Ureter (tissue), 1 donor: ENCODE results near the gene AMBRA1. TPM values are rescaled to one million over a fixed set of nuclear protein-coding genes. Genes with fewer than 3 reads are reported as not detected.
A peak's percentile ranks its signal among the peaks of the same experiment; 100 is the strongest.

Experiments used
- DNase-seq: peaks from one replicate; pipeline ENCODE4 v3.0.0-alpha.2; 2020; ENCODE audit warnings: low spot score
- total RNA-seq: library from RNA; stranded (reverse); gene quantifications from one replicate; pipeline ENCODE4 v1.2.4, GENCODE V29; 2023
- donor health status: DM: yes; HTN: yes; CAD: no.

Gene AMBRA1
- total RNA-seq, 1 donor from 2014 or later = 56.0 TPM

DNA sequence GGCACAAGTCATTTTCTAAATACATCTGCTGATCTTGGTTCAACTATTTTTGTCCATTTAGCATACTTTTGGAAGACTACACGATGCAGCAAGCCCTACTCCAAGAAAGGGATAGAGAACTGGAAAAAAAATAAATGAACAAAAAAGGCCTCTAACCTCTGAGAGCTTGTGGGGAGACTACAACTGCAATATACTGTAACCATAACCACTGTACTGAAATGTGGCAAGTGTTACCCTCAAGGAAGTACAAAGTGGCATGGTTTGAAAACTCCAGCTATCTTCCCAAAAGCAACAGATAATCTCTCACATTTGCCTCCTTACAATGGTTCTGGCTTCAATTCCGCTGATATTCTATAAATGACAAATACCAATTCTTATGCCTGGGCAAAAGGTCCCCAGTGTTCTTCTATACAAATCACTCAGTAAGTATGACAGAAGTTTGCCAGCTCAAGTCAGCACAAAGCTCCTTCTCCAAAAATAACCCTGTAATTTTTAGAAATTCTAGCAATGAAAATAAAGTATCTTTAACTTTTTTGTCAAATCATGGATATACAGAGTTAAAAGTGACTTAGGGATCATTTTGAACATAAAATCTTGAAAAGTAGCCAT lies 22.9 kb downstream of the AMBRA1 start:
- DNase-seq = no peak

GRCh38 chr11:46565232-46565840 lies 28.5 kb downstream of the AMBRA1 start:
- DNase-seq = no peak

GRCh38 chr11:46564459-46564858 lies 29.4 kb downstream of the AMBRA1 start:
- no peak for DNase-seq

DNA sequence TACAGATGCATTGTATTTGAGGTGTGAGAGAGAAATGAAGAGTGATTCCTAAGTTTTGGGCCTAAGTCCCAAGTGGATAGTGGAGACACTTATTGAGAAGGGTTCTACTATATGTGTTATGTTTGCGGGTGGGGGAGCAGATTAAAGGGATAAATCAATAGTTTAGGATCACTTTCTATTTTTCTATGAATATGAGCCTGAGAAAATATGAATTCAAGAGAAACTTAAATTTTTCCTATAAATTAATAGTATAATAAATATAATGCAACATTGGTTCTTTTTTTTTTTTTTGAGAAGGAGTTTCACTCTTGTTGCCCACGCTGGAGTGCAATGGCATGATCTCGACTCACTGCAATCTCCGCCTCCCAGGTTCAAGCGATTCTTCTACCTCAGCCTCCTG lies 31.3 kb downstream of the AMBRA1 start:
- DNase-seq = no peak

DNA sequence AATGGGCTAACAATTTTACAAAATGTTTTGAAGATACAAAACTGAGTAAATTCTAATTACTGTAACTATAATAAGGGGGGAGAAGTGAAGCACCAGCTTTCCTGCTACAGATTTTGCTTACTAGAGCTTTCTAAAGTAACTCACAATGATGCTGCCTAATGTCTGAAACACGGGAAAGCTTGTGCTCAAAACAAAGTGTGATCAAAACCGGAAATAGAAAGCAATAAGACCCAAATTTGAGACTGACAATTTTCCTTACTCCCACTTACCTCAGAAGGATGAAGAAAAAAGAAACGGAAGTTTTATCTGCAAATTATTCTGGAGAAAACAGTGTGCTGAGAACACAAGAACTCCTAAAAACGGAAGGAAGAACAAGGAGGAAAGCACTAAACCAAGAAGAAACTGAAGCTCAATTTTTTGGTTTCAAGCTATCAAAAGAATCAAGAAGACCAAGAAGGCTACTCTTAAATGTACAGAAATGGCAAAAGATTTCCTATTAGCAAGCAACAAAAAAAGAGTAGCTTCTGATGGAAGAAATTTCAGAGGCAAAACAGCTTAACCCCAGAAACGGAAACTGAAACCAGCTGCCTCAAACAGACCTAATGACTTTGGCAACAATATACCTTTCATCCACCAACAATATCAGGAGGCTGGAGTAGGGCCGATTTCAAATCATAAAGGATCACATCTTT lies 33.4 kb downstream of the AMBRA1 start:
- no peak for DNase-seq

DNA sequence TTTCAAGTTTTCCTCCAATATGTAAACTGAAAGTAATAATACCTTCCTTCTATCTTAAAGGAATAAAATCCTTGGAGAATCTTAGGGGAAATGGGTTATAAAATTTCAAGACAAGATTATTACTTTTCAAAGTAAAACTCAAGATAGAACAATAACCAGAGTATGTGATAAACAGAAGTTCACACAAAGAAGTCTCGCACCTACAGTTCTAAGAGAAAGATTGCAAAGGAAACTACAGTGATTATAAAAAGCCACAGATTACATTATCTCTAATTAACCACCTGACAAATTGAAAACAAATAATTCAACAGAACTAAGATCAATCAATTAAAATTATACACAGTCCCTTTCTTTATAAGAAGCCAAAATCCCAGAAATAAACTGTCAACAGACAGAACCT lies 34.0 kb downstream of the AMBRA1 start:
- DNase-seq = no peak

DNA sequence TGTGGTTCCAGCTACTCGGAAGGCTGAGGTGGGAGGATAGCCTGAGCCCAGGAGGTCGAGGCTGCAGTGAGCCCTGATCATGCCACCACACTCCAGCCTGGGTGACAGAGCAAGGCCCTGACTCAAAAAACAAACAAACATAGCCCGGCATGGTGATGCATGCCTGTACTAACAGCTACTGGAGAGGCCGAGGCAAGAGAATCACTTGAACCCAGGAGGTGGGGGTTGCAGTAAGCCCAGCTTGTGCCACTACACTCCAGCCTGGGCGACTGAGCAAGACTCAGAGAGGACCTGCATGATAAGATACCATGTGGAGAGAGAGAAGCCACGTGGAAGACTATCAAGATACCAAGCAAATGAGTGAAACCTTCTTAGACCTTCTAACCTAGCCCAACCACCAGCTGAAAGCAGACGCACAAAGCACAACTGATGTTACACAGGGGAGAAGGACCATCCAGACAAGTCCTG lies 36.1 kb downstream of the AMBRA1 start:
- DNase-seq = no peak

DNA sequence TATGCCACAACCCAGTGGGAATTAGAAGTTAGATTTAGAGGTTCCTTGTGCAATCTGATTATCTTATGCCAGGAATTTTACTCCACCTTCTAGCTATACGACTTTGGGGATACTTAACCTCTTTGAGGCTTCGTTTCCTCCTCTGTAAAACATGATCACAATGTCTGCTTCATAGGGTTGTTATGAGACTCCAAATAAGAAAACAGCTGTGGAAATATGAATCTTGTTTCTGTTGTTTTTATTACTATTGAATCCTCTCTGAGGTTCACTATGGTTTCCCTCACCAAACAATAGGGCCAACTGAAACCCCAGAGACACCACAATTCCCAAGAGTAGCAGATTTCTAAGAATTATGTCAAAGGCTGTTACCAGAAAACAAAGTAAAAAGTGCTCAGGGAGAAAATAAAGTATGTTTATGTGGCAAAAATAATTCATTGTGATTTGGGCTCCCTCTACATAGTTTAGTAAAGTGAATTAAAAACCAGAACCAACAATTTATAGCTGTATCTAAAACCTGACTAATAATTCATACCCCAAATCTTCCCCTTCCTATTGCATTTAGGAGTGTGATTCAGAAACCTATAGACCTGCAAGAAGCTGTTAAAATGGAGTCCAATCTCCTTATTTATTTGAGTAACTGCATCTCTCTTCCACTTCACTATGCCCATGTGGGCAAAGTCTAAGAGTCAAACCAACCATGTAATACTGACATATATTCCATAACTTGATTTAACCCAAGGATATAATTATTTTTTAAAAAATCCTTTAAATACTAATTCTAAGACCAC lies 38.4 kb downstream of the AMBRA1 start:
- DNase-seq = no peak

- DNase-seq = no peak
These were observed 39.3 kb downstream of the AMBRA1 start for GRCh38 chr11:46554213-46555147.

- no peak for DNase-seq
These were observed 40.0 kb downstream of the AMBRA1 start for GRCh38 chr11:46553814-46554212.

GRCh38 chr11:46551261-46551660 lies 42.6 kb downstream of the AMBRA1 start:
- DNase-seq = no peak

DNA sequence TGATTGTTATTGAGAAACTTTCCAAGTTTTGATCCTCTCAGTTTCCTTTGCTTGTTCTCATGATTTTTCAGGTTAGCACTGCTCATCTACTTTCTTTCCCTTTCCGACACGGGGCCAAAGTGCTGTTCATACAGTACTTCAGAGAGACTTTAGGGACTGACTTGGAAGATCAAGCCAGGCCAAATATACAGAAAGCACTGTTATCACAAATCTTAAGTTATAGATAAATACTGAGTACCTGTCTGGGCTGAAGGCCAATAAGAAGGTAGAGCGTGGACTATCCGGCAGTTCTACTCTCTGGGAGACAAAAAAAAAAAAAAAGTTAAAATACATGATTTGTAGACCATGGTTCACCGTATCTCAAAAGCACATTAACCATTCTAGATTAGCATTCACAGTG lies 46.2 kb downstream of the AMBRA1 start:
- no peak for DNase-seq

GRCh38 chr11:46543564-46543963 lies 50.3 kb downstream of the AMBRA1 start:
- no peak for DNase-seq

DNA sequence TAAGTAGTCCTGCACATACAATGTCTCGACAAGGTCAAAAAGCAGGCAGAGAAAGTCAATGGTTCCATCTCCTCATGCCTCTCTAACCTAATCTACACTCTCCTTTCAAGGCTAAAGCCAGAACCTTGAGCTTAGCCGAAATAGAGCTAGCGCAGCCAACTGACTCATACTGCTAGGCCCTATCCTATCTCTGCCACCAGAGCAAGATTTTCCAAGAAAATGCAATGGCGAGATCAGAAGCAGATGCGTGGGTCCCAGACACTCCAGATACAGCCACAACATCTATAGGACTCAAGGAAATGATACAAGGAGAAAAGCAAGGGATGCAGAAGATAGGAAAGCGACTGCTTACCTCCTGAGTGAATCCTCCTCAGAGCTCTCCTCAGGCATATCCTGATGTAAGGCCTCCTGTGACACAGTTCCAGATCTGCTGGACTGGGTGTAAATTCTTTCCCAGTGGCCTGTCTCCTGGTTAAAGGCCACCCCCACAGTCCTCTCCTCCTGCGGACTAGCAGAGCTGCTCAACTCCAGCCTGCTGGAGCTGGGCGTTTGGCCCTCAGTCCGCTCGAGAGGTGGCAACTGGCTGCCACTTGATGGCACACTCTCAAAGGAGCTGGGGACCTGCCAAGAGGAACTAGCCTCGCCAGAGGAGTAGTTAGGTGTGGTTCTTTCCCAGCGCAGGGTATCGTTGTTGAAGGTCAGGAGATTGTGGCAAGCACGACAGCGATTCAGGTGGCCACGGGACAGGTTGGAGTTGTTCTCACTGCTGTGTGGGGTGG lies 52.0 kb downstream of the AMBRA1 start:
- peak; percentile 80 for DNase-seq

- no peak for DNase-seq
These were observed 53.0 kb downstream of the AMBRA1 start for GRCh38 chr11:46540807-46541206.

DNA sequence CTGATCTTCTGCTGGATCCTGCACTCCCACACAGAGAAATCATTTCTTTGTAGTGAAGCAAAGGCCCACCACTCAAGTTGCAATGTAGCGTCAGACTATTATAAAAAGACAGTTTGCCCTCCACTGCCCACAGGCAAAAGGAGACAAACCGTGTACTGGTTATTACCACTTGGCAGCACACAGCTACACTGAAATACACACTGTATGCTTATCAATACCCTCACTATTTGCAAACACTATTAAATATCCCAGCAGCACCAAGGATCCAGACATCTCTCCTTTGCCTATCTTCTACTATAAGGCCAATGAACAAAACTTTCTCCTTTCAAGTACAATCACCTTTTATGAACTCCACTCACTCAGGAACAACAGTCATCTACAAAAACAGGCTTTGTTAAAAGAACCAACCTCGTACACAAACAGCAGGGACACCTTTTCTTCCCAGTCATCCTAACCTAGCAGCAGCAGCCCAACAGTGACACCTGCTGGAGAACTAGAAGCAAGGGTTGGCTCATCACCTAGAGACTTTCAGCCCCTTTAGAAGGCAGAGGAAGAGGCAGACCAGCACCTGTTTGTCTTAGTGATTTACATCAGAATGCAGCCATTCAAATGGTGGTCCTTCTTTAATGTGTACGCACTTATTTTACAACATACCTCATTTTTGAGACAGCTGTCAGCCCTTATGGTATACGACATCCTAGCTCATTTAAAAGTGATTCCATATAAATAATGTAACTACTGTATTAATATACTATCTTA lies 56.1 kb downstream of the AMBRA1 start:
- peak; percentile 64 for DNase-seq

DNA sequence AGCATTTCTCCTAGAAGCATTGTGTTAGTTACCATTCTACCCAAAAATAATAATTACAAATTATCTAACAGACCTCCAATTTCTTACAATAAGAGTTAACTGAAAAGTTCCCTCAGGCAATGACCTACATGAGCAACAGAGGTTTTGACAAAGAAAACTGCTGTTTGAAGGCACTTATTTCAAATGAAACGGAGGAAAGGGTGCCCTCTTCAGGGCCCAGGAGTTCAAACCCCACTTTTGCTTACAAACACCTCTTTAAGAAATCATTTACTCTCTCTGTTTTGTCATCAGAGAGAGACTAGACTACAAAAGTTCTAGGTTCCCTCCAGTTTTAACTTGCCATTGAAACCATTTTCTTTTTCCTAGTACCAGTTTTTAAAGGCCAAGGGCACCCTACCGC lies 56.7 kb downstream of the AMBRA1 start:
- no peak for DNase-seq

GRCh38 chr11:46535688-46536087 lies 58.1 kb downstream of the AMBRA1 start:
- no peak for DNase-seq

GRCh38 chr11:46534711-46535110 lies 59.1 kb downstream of the AMBRA1 start:
- no peak for DNase-seq
